Omental fat pad (tissue), 4 donors: Measurements from ENCODE around the gene ABCC10. TPM values are rescaled to one million over a fixed set of nuclear protein-coding genes. Genes with fewer than 3 reads are reported as not detected.
"Not testable (repeated sequence)": the region's sequence is repeated elsewhere in the genome, so short reads cannot be mapped to it uniquely, and the experiment has no call there.

Experiments used
- ATAC-seq: fragments of 150-250 bp; one replicate; pipeline ENCODE4 v1.9.1; 2016; ENCODE audit warnings: mild to moderate bottlenecking, moderate library complexity; ENCODE audit not compliant: low FRiP score
- DNase-seq: peaks from one replicate; pipeline ENCODE4 v3.0.0-alpha.2; 2019; ENCODE audit warnings: low spot score
- CTCF ChIP-seq, 3 donors: fragments of 450-650 bp; IDR thresholded peaks; one replicate each; pipeline ENCODE4 v1.5.1; 2016 to 2017; ENCODE audit warnings: antibody characterized with exemption in 3 of 3, mild to moderate bottlenecking in 3 of 3, moderate library complexity in 2 of 3
- total RNA-seq, 4 donors: library from RNA; depleted of rRNA; stranded (reverse); fragments of >200 nt; gene quantifications; one replicate each; pipeline ENCODE4 v1.1.0, GENCODE V29; 2016

Gene ABCC10
- 10 to 100 TPM; 11.5 to 21.9 (median 14.2) TPM for total RNA-seq

GRCh38 chr6:43427406-43428111 is at the start of gene ABCC10:
ABCC10 (plus strand) TSS chr6:43427541; CDS start chr6:43427979, 438 bp downstream.
- ATAC-seq (peak; percentile 99), DNase-seq (peak; percentile 78)
- no peak for TF ChIP-seq CTCF (IDR thresholded peaks at IDR 0.05)

GRCh38 chr6:43377710-43378229 is 49.6 kb upstream of the ABCC10 start:
- no peak for ATAC-seq
- no peak for DNase-seq
- no peak for TF ChIP-seq CTCF (IDR thresholded peaks at IDR 0.05)

GRCh38 chr6:43378631-43379030 is 48.7 kb upstream of the ABCC10 start:
- TF ChIP-seq CTCF (IDR thresholded peaks at IDR 0.05): no peak
- DNase-seq (no peak), ATAC-seq (no peak)

- not testable (repeated sequence) for DNase-seq, ATAC-seq
Measured at GRCh38 chr6:43380858-43381257, 46.5 kb upstream of the ABCC10 start.

GRCh38 chr6:43383021-43383667 is 44.2 kb upstream of the ABCC10 start:
- ATAC-seq: no peak

GRCh38 chr6:43386492-43386891 is 40.8 kb upstream of the ABCC10 start:
- DNase-seq (no peak), ATAC-seq (no peak)
- no peak for TF ChIP-seq CTCF (IDR thresholded peaks at IDR 0.05)

More at GRCh38 chr6:43383021-43383667, 44.2 kb upstream of the ABCC10 start:
- no peak for TF ChIP-seq CTCF (IDR thresholded peaks at IDR 0.05)
- no peak for DNase-seq

- DNase-seq (no peak), ATAC-seq (no peak)
- no peak for TF ChIP-seq CTCF (IDR thresholded peaks at IDR 0.05)
Measured at GRCh38 chr6:43389730-43390295, 37.5 kb upstream of the ABCC10 start.

- DNase-seq, ATAC-seq: not testable (repeated sequence)
Measured at GRCh38 chr6:43390753-43391439, 36.4 kb upstream of the ABCC10 start.
